GM21447 (cell line): ENCODE measurements around the gene ZSCAN23.

Experiments
- ATAC-seq: cut with Tn5 transposase; IDR thresholded peaks from one replicate; pipeline ENCODE4 v1.9.1; 2021; ENCODE audit not compliant: unreplicated experiment

The ZSCAN23 gene

GRCh38 chr6:28383235-28384142 lies 59.8 kb downstream of the ZSCAN23 start:
- peak; percentile 88 for ATAC-seq
